Caco-2 (cell line): ENCODE results near the gene KCNN3. TPM values are rescaled to one million over a fixed set of nuclear protein-coding genes. Genes with fewer than 3 reads are reported as not detected.

Experiments
- BruUV-seq: library from RNA; stranded (reverse); fragments of 400-500 nt; replicated peaks from 2 replicates; lab custom pipeline; 2021; lab: Mats Ljungman, UMichigan
- CTCF ChIA-PET: fragments of 300-600 bp; sonication (Branson Sonifier 250); formaldehyde crosslinking; loops from one replicate; lab custom pipeline; 2022; ENCODE audit warnings: antibody characterized with exemption; lab: Charles Lee
- POLR2A ChIA-PET: fragments of 300-600 bp; sonication (Branson Sonifier 250); formaldehyde crosslinking; loops from one replicate; lab custom pipeline; 2022; ENCODE audit warnings: antibody characterized with exemption; lab: Charles Lee
- DNase-seq, 2 experiments: peaks; one replicate each; pipeline versions ENCODE4 v3.0.0 to v3.0.0-alpha.2; 2020 to 2022
- H3K27me3 ChIP-seq: replicated peaks from 2 replicates; pipeline ENCODE4 v1.6.0; 2011; ENCODE audit warnings: low read length; ENCODE audit not compliant: control insufficient read depth, insufficient read depth
- H3K36me3 ChIP-seq: 2 replicates; pipeline ENCODE4 v1.5.1; 2011; ENCODE audit warnings: low read length; ENCODE audit not compliant: control insufficient read depth, insufficient read depth
- H3K4me1 ChIP-seq: fragments of 250-450 bp; sonication (Bioruptor Pico); 2 replicates; pipeline ENCODE4 v1.5.1; 2020; ENCODE audit warnings: mild to moderate bottlenecking
- H3K4me3 ChIP-seq: 2 replicates; pipeline ENCODE4 v1.5.1; 2011; ENCODE audit warnings: low read depth, mild to moderate bottlenecking, control low read depth, low read length
- H3K9me3 ChIP-seq: fragments of 250-450 bp; sonication (Bioruptor Pico); 2 replicates; pipeline ENCODE4 v1.5.1; 2020; ENCODE audit warnings: mild to moderate bottlenecking, moderate library complexity
- H3K27ac Mint-ChIP-seq: one replicate; pipeline ENCODE4 v1.8.0; 2022; ENCODE audit warnings: mixed read lengths; ENCODE audit not compliant: unreplicated experiment
- H3K27me3 Mint-ChIP-seq: one replicate; pipeline ENCODE4 v1.8.0; 2022; ENCODE audit warnings: mixed read lengths; ENCODE audit not compliant: insufficient read depth, unreplicated experiment
- H3K36me3 Mint-ChIP-seq: one replicate; pipeline ENCODE4 v1.8.0; 2022; ENCODE audit warnings: mild to moderate bottlenecking, mixed read lengths; ENCODE audit not compliant: insufficient read depth, unreplicated experiment
- H3K4me1 Mint-ChIP-seq: one replicate; pipeline ENCODE4 v1.8.0; 2022; ENCODE audit warnings: low read depth, mixed read lengths; ENCODE audit not compliant: unreplicated experiment
- H3K4me3 Mint-ChIP-seq: one replicate; pipeline ENCODE4 v1.8.0; 2022; ENCODE audit warnings: mild to moderate bottlenecking, moderate library complexity, mixed read lengths; ENCODE audit not compliant: unreplicated experiment
- H3K9me3 Mint-ChIP-seq: one replicate; pipeline ENCODE4 v1.8.0; 2022; ENCODE audit warnings: mixed read lengths; ENCODE audit not compliant: unreplicated experiment
- CTCF ChIP-seq, 2 experiments: fragments of 200-600 bp in 1 of 2; IDR thresholded peaks; 1 replicate in 1 of 2; 2 replicates in 1 of 2; pipeline versions ENCODE4 v1.5.1 to v1.8.0; 2011 to 2022; ENCODE audit warnings: antibody characterized with exemption in 1 of 2, control low read depth in 1 of 2, inconsistent platforms in 1 of 2, low read depth in 1 of 2, low read length in 1 of 2, mild to moderate bottlenecking in 1 of 2, moderate library complexity in 1 of 2; ENCODE audit not compliant: insufficient read depth in 1 of 2, severe bottlenecking in 1 of 2, unreplicated experiment in 1 of 2
- intact Hi-C: fragments of 100-400 bp; cut with micrococcal nuclease; formaldehyde crosslinking; loops from one replicate; pipeline ENCODE4 v1.10.0; 2022; ENCODE audit not compliant: unreplicated experiment
- total RNA-seq: library from RNA; stranded (reverse); gene quantifications from 2 replicates; pipeline ENCODE4 v1.2.3, GENCODE V29; 2022

Gene KCNN3
- total RNA-seq, 1 experiment from 2014 or later, result 0.05 TPM

- no peak for DNase-seq
- Mint-ChIP-seq H3K4me3 (no peak overlapping the region), H3K9me3 (no peaks in the 10 kb centered on the region), H3K4me1 (peaks cover 7% of the 10 kb centered on the region), H3K27me3 (peaks cover 26% of the 10 kb centered on the region), H3K27ac (no peak overlapping the region), H3K36me3 (peaks cover 6% of the 10 kb centered on the region)
- no peak for TF ChIP-seq CTCF (IDR thresholded peaks at IDR 0.05; ENCODE audit: insufficient read depth in 1 of 2, low read depth in 1 of 2, low read length in 1 of 2, severe bottlenecking in 1 of 2, unreplicated experiment in 1 of 2)
- Histone ChIP-seq H3K9me3 (no peaks in the 10 kb centered on the region), H3K27me3 (peaks cover 2% of the 10 kb centered on the region; the same call in 1 of the 2 replicates), H3K4me1 (no peaks in the 10 kb centered on the region), H3K4me3 (no peak overlapping the region), H3K36me3 (no peaks in the 10 kb centered on the region)
- intact Hi-C loops, result no loop called here
- CTCF ChIA-PET, result interaction anchor here (0.7 to 1.2 kb wide), 2 partner anchors 13 to 141 kb away, joined by 3 to 7 read pairs; no protein-coding TSS in a partner anchor
- POLR2A ChIA-PET, result no interaction called here
- no TSS peak for BruUV-seq
These were observed 4.4 kb downstream of the KCNN3 start for GRCh38 chr1:154865442-154866256.

- H3K27me3 Mint-ChIP-seq, result peaks cover 25% of the 10 kb centered on the region
These were observed 5.7 kb downstream of the KCNN3 start for GRCh38 chr1:154864189-154864975.

More at GRCh38 chr1:154864189-154864975, 5.7 kb downstream of the KCNN3 start:
- DNase-seq, result no peak
- Histone ChIP-seq H3K4me3 (no peak overlapping the region), H3K27me3 (peaks cover 2% of the 10 kb centered on the region; the same call in 1 of the 2 replicates), H3K36me3 (no peaks in the 10 kb centered on the region), H3K4me1 (no peaks in the 10 kb centered on the region), H3K9me3 (no peaks in the 10 kb centered on the region)
- peaks cover 7% of the 10 kb centered on the region for H3K4me1 Mint-ChIP-seq
- no peak overlapping the region for H3K27ac Mint-ChIP-seq
- TF ChIP-seq CTCF (IDR thresholded peaks at IDR 0.05; ENCODE audit: insufficient read depth in 1 of 2, low read depth in 1 of 2, low read length in 1 of 2, severe bottlenecking in 1 of 2, unreplicated experiment in 1 of 2), result no peak
- POLR2A ChIA-PET, result no interaction called here
- H3K9me3 Mint-ChIP-seq, result no peaks in the 10 kb centered on the region
- no TSS peak for BruUV-seq
- no peak overlapping the region for H3K4me3 Mint-ChIP-seq
- intact Hi-C loops, result no loop called here
- CTCF ChIA-PET, result no interaction called here
- peaks cover 3% of the 10 kb centered on the region for H3K36me3 Mint-ChIP-seq
